Endometrial microvascular endothelial cells (primary cell): ENCODE results near the gene MRPL20. TPM values are rescaled to one million over a fixed set of nuclear protein-coding genes. Genes with fewer than 3 reads are reported as not detected.

Source experiments
- in situ Hi-C: cut with HindIII; loops from 2 replicates; pipeline ENCODE4 v1.10.0; 2017; ENCODE audit warnings: low sequenced_read_pairs, low pct_unique_long_range_greater_than_20kb; ENCODE audit errors: inconsistent ontology term
- total RNA-seq: library from RNA; depleted of rRNA; stranded (reverse); fragments of >200 nt; gene quantifications from one replicate; pipeline ENCODE4 v1.2.3, GENCODE V29; 2015; ENCODE audit errors: inconsistent ontology term

Gene MRPL20
- total RNA-seq, 1 donor from 2014 or later, result 180 TPM

GRCh38 chr1:1356796-1357401 lies 50.2 kb downstream of the MRPL20 start:
- in situ Hi-C loops, result no loop called here

GRCh38 chr1:1356166-1356795 lies 50.8 kb downstream of the MRPL20 start:
- in situ Hi-C loops, result no loop called here

- in situ Hi-C loops, result no loop called here
These were observed 51.7 kb downstream of the MRPL20 start for GRCh38 chr1:1355416-1355815.

DNA sequence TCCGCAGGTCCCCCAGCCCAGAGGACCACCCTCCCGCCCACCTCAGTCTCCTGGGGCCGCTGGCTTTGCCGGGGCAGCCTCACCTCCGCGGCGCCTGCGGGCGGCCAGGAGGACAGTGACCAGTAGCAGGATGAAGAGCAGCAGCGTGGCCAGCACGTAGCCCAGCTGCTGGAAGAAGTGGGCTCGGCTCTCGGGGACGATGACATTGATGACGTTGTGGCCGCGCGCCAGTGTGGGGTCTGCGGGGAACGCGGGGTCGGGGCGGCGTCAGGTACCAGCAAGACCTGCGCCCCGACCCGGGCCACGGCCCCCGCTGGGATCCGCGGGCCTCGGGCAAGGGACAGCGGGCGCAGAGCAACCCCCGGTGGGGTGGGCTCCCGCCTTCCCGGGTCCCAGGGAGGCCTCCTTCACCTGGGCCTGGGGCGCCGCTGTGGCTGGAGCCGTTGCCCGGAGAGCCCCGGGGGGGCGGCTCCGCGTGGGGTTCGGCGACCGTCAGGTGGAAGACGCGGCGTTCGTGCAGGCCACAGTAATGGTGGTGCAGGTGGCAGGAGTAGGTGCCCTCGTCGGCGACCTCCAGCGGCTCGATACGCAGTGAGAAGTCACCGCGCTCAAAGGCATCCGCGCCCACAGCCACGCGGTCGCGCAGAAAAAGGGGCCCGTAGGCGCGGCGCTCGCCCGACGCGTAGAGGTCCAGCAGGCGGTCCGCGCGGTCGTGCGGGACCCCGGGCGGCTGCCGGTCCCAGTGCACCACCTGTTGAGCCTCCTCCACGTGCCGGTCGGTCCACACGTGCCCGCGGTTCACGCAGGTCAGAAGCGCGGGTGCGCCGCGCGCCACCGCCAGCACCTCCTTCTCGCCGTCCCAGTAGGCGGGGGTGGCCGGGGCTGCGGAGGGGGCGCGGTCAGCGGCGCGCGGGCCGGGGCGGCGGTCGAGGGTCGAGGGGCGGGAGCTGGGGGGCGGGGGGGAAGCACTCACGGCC lies 52.5 kb downstream of the MRPL20 start:
- in situ Hi-C loops, result no loop called here

DNA sequence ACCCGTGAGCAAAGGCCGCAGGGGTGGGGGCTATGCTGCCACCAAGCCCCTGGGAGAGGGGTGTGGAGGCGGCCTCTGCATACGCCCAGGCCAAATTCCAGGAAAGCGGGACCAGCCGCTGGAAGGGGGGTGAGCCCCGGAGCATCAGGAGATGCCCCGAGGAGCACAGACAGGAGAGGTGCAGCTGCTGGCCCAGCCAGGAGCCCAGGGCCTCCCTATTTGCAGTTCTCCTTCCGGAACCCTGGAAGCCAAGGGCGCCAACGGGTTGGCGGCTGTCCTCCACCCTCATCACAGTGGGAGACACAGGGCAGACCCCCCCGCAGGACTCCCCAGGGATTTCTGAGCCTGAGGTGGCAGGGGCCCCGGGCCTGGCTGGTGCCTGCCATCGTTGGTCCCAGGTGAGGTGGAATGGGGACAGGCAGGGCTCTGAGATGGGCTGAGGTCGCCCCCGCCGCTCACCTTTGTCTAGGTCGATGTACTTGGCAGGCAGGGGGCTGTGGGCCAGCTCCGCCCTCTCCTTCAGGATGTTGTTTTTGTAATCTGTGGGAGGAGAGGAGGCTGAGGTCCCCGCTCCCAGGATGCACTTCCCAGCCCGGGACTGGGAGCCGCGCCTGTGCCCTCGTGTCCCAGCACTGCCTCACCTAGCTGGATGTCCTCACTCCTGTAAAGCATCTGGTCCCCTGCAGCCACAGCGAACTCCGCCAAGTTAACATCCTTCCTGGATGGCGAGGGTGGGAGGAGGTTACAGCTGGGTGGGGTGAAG lies 53.5 kb downstream of the MRPL20 start:
- in situ Hi-C loops, result no loop called here

DNA sequence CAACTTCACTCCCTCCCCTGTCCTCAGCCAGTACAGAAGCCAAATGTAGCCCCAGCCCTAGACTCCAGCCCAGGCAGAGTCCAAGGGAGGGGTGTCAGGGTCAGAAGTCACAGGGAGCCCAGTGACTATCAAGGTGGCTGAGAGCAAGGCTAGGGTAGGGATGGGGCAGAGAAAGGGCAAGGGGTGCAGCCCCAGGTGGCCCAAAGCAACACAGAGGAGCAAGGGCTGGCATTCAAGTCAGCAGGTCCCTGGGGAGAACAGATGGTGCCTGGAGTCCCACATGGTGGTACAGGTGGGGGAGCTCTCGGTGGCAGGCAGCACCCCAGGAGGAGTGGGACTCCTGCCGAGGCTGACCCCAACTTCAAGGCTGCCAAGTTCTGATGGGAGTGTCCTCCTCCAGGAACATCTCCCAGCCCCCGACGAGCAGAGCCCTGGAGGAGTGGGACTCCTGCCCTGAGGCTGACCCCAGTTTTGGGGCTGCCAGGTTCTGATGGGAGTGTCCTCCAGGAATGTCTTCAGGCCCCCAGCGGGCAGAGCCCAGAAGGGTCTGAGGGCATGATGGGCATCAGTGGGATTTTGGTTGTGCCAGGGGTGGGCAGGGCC lies 54.2 kb downstream of the MRPL20 start:
- in situ Hi-C loops, result no loop called here

Other genes with a start within 250 kb of the MRPL20 start
- not detected for gene TTLL10, start 233.4 kb downstream of the MRPL20 start, total RNA-seq
- not detected for gene TNFRSF18, start 200.7 kb downstream of the MRPL20 start, total RNA-seq
- gene TNFRSF4, start 193.1 kb downstream of the MRPL20 start, total RNA-seq, result not detected
- 186 TPM for gene SDF4, start 175.3 kb downstream of the MRPL20 start, total RNA-seq
- 23.9 TPM for gene B3GALT6, start 175.1 kb downstream of the MRPL20 start, total RNA-seq
- gene C1QTNF12, start 160.6 kb downstream of the MRPL20 start, total RNA-seq, result not detected
- gene UBE2J2, start 133.4 kb downstream of the MRPL20 start, total RNA-seq, result 47.6 TPM
- under 0.01 TPM for gene SCNN1D, start 126.9 kb downstream of the MRPL20 start, total RNA-seq
- 28.7 TPM for gene ACAP3, start 99.4 kb downstream of the MRPL20 start, total RNA-seq
- gene PUSL1, start 98.7 kb downstream of the MRPL20 start, total RNA-seq, result 21.4 TPM
- 99.3 TPM for gene INTS11, start 82.6 kb downstream of the MRPL20 start, total RNA-seq
- 31.2 TPM for gene CPTP, start 82.5 kb downstream of the MRPL20 start, total RNA-seq
- gene TAS1R3, start 76.0 kb downstream of the MRPL20 start, total RNA-seq, result under 0.01 TPM
- 41.8 TPM for gene DVL1, start 57.9 kb downstream of the MRPL20 start, total RNA-seq
- gene MXRA8, start 48.7 kb downstream of the MRPL20 start, total RNA-seq, result 4.0 TPM
- gene AURKAIP1, start 32.1 kb downstream of the MRPL20 start, total RNA-seq, result 153 TPM
- gene CCNL2, start 8.0 kb downstream of the MRPL20 start, total RNA-seq, result 85.4 TPM
- gene ANKRD65, start 14.0 kb upstream of the MRPL20 start, total RNA-seq, result 2.0 TPM
- gene VWA1, start 28.4 kb upstream of the MRPL20 start, total RNA-seq, result 27.5 TPM
- under 0.01 TPM for gene ATAD3C, start 42.4 kb upstream of the MRPL20 start, total RNA-seq
- 34.4 TPM for gene ATAD3B, start 64.5 kb upstream of the MRPL20 start, total RNA-seq
- gene ATAD3A, start 104.9 kb upstream of the MRPL20 start, total RNA-seq, result 67.8 TPM
- gene TMEM240, start 133.3 kb upstream of the MRPL20 start, total RNA-seq, result 1.0 TPM
- 95.1 TPM for gene SSU72, start 167.6 kb upstream of the MRPL20 start, total RNA-seq
- 1.0 TPM for gene FNDC10, start 192.8 kb upstream of the MRPL20 start, total RNA-seq
- 7.4 TPM for gene MIB2, start 208.2 kb upstream of the MRPL20 start, total RNA-seq
- gene MMP23B, start 224.9 kb upstream of the MRPL20 start, total RNA-seq, result not detected